K562 (cell line): ENCODE results near the gene ZNF331. TPM values are rescaled to one million over a fixed set of nuclear protein-coding genes. Genes with fewer than 3 reads are reported as not detected.

Source experiments
- ATAC-seq: fragments of 200-7000 bp; cut with Tn5 transposase; 3 replicates; pipeline ENCODE4 v1.9.1; 2020; ENCODE audit warnings: moderate library complexity
- BruUV-seq: library from RNA; stranded (reverse); fragments of 400-500 nt; replicated peaks from 2 replicates; lab custom pipeline; 2021; lab: Mats Ljungman, UMichigan
- CTCF ChIA-PET: fragments of 300-600 bp; formaldehyde crosslinking; extraction: SDS; loops from one replicate; lab custom pipeline; 2021; ENCODE audit warnings: low intra/inter-chr PET ratio; lab: Yijun Ruan, JAX
- POLR2A ChIA-PET: fragments of 300-600, 350-650 bp; sonication (Branson Sonifier 250); formaldehyde crosslinking; extraction: SDS; loops from one replicate; lab custom pipeline; 2021; ENCODE audit warnings: antibody characterized with exemption, inconsistent platforms; lab: Yijun Ruan, JAX
- DNase-seq, 4 experiments: peaks; one replicate each; pipeline versions ENCODE4 v3.0.0 to v3.0.0-alpha.2; 2011 to 2018; ENCODE audit warnings: low spot score in 3 of 4, mixed read lengths in 3 of 4; ENCODE audit errors: extremely low read depth in 1 of 4
- FAIRE-seq: peaks from 2 replicates; lab custom pipeline; 2011; peaks lifted over from hg19 to GRCh38; lab: Jason Lieb, UNC
- H2AFZ ChIP-seq: 2 replicates; pipeline ENCODE4 v1.6.0; 2011; ENCODE audit warnings: low read depth, low read length, control low read depth, inconsistent platforms
- H3K27ac ChIP-seq: fragments of 200-600 bp; 3 replicates; pipeline ENCODE4 v1.8.0; 2011; ENCODE audit warnings: low read depth, mild to moderate bottlenecking, control low read depth, inconsistent platforms, low read length, moderate library complexity, mixed read lengths; ENCODE audit errors: extremely low read depth
- H3K27me3 ChIP-seq, 2 experiments: fragments of 300-600 bp in 1 of 2; 2 replicates in 1 of 2; 3 replicates in 1 of 2; pipeline versions ENCODE4 v1.6.0 to v1.8.0; 2011; ENCODE audit warnings: inconsistent platforms in 2 of 2, low read length in 2 of 2, mild to moderate bottlenecking in 1 of 2, mixed read lengths in 1 of 2, moderate library complexity in 1 of 2; ENCODE audit not compliant: control insufficient read depth in 2 of 2, insufficient read depth in 2 of 2
- H3K36me3 ChIP-seq: fragments of 300-600 bp; 3 replicates; pipeline ENCODE4 v1.8.0; 2011; ENCODE audit warnings: mild to moderate bottlenecking, low read length, inconsistent platforms; ENCODE audit not compliant: control insufficient read depth, insufficient read depth
- H3K4me1 ChIP-seq, 2 experiments: fragments of 200-600 bp in 1 of 2; replicated peaks in 1 of 2; 2 replicates in 1 of 2; 3 replicates in 1 of 2; pipeline versions ENCODE4 v1.5.1 to v1.8.0; 2011; ENCODE audit warnings: inconsistent platforms in 2 of 2, low read length in 2 of 2, mild to moderate bottlenecking in 1 of 2, mixed read lengths in 1 of 2, moderate library complexity in 1 of 2; ENCODE audit not compliant: control insufficient read depth in 2 of 2, insufficient read depth in 2 of 2
- H3K4me2 ChIP-seq: 2 replicates; pipeline ENCODE4 v1.6.1; 2011; ENCODE audit warnings: low read length, control low read depth, inconsistent platforms, mixed read lengths; ENCODE audit not compliant: insufficient read depth
- H3K4me3 ChIP-seq: fragments of 200-600 bp; sonication (generic), shearing (Covaris generic); 2 replicates; pipeline ENCODE4 v1.5.1; 2016; ENCODE audit warnings: control low read depth, inconsistent platforms
- H3K79me2 ChIP-seq: fragments of 200-600 bp; 3 replicates; pipeline ENCODE4 v1.8.0; 2011; ENCODE audit warnings: low read length, inconsistent platforms; ENCODE audit not compliant: control insufficient read depth, insufficient read depth
- H3K9ac ChIP-seq, 2 experiments: 2 replicates each; pipeline versions ENCODE4 v1.6.0 to v1.6.1; 2011; ENCODE audit warnings: low read depth in 2 of 2, low read length in 2 of 2, control low read depth in 1 of 2, inconsistent platforms in 1 of 2, mild to moderate bottlenecking in 1 of 2, mixed read lengths in 1 of 2; ENCODE audit not compliant: insufficient read depth in 1 of 2
- H3K9me1 ChIP-seq: one replicate; pipeline ENCODE4 v1.6.0; 2011; ENCODE audit warnings: inconsistent platforms, mild to moderate bottlenecking, low read length, moderate library complexity; ENCODE audit not compliant: control insufficient read depth, insufficient read depth
- H3K9me3 ChIP-seq: replicated peaks from 2 replicates; pipeline ENCODE4 v1.5.1; 2011; ENCODE audit warnings: low read depth, low read length, inconsistent platforms; ENCODE audit not compliant: control insufficient read depth, insufficient read depth
- H4K20me1 ChIP-seq: replicated peaks from 2 replicates; pipeline ENCODE4 v1.6.1; 2011; ENCODE audit warnings: low read length, inconsistent platforms, mixed read lengths; ENCODE audit not compliant: control insufficient read depth, insufficient read depth
- HMBOX1 ChIP-seq: sonication (generic); IDR thresholded peaks from 2 replicates; pipeline ENCODE4 v1.6.1; 2016
- NCOA2 ChIP-seq, 2 experiments: fragments of 450-650 bp; IDR thresholded peaks; 2 replicates each; pipeline ENCODE4 v1.6.1; 2018; ENCODE audit warnings: mild to moderate bottlenecking in 2 of 2, moderate library complexity in 1 of 2; ENCODE audit not compliant: partially characterized antibody in 2 of 2
- NRF1 ChIP-seq, 2 experiments: fragments of 450-650 bp; IDR thresholded peaks in 1 of 2; conservative IDR thresholded peaks in 1 of 2; 2 replicates each; pipeline ENCODE4 v1.6.1; 2014; ENCODE audit warnings: mild to moderate bottlenecking in 2 of 2
- WGBS: fragments of 100-300 bp; shearing (Covaris generic); methylation state at CpG from one replicate; pipeline ENCODE4 v1.1.6; 2016; ENCODE audit warnings: low coverage, mixed read lengths; ENCODE audit not compliant: insufficient coverage; ENCODE audit errors: missing lambda C conversion rate; 5-methylcytosine and 5-hydroxymethylcytosine counted together
- in situ Hi-C: fragments of 300-500 bp; cut with MboI; formaldehyde crosslinking; loops from 4 replicates; pipeline ENCODE4 v1.15.0; 2018; ENCODE audit warnings: inconsistent platforms, mixed read lengths
- intact Hi-C: fragments of 100-400 bp; cut with micrococcal nuclease; formaldehyde crosslinking; loops from 2 replicates; pipeline ENCODE4 v1.14.2; 2022
- polyA plus RNA-seq, 8 experiments: library from polyadenylated mRNA; depleted of rRNA in 4 of 8; stranded (reverse) in 5 of 8; unstranded in 3 of 8; fragments of >200 nt; fragmentation: Nextera tagmentation in 2 of 8; fragmentation: Illumina TruSeq in 1 of 8; extraction: Ambion mirVana in 2 of 8; extraction: Trizol in 1 of 8; gene quantifications; 2 replicates each; pipeline versions ENCODE4 v1.2.1 to v1.2.3, GENCODE V29; 2011 to 2014; ENCODE audit warnings: inconsistent platforms in 1 of 8, missing spikeins in 1 of 8
- total RNA-seq, 7 experiments: library from RNA; depleted of rRNA in 6 of 7; stranded (reverse); fragments of >200 nt in 6 of 7; fragmentation: Illumina TruSeq in 2 of 7; extraction: Trizol in 2 of 7; gene quantifications; 2 replicates each; pipeline versions ENCODE4 v1.2.1 to v1.2.3, GENCODE V29; 2011 to 2021; ENCODE audit warnings: low replicate concordance in 1 of 7

ZNF331 gene
- total and polyA plus RNA-seq, 9 of the 15 experiments (the other 6 are each of a cell fraction or from before 2014, with no cell fraction given) = 0.23 to 2.7 (median 0.76) TPM

- TF ChIP-seq HMBOX1 (no peak), NRF1 (conservative IDR thresholded peaks at IDR 0.05 in 1 of 2, IDR thresholded peaks at IDR 0.05 in 1 of 2) (peak; percentile 70 to 74)
Observed at GRCh38 chr19:53520547-53521372, 17.2 kb upstream of the ZNF331 start (continued).

GRCh38 chr19:53521373-53522202, 16.4 kb upstream of the ZNF331 start:
- ATAC-seq = no peak
- no peaks in the 10 kb centered on the region for H3K36me3 ChIP-seq
- peak overlapping the region; percentile 74 for H3K4me2 ChIP-seq
- no peak for FAIRE-seq
- in situ Hi-C loops (no loop called here), intact Hi-C loops (no loop called here)
- no peaks in the 10 kb centered on the region for H3K9me1 ChIP-seq
- CTCF ChIA-PET = no interaction called here
- peak overlapping the region; percentile 35 for H3K4me3 ChIP-seq
- no peaks in the 10 kb centered on the region for H4K20me1 ChIP-seq
- no TSS peak for BruUV-seq
- no peaks in the 10 kb centered on the region for H3K27me3 ChIP-seq
- peaks cover 12% of the 10 kb centered on the region for H3K9me3 ChIP-seq
- POLR2A ChIA-PET = interaction anchor here (0.5 to 0.8 kb wide), 3 partner anchors 159 to 1779 kb away, joined by 3 to 4 read pairs (median 3); no protein-coding TSS in a partner anchor
- peaks cover 6 to 9% of the 10 kb centered on the region in 2 experiments; a peak in 2 of 5 replicates for H3K4me1 ChIP-seq
- peak overlapping the region; percentile 95 for H2AFZ ChIP-seq
- no peak for TF ChIP-seq NCOA2 (IDR thresholded peaks at IDR 0.05; ENCODE audit: partially characterized antibody in 2 of 2)
- H3K79me2 ChIP-seq = no peaks in the 10 kb centered on the region
- no peak overlapping the region for H3K9ac ChIP-seq
- DNase-seq = no peak
- WGBS = 46% methylated on average over 28 of the region's 33 CpGs
- H3K27ac ChIP-seq = no peak overlapping the region; the same call in 2 of the 3 replicates
